GM18502 (cell line): ENCODE measurements around the gene SCGN.

Experiments
- ATAC-seq: cut with Tn5 transposase; IDR thresholded peaks from one replicate; pipeline ENCODE4 v1.9.1; 2021; ENCODE audit warnings: mild to moderate bottlenecking; ENCODE audit not compliant: unreplicated experiment, poor library complexity

SCGN gene

GRCh38 chr6:25639653-25640052 is 12.4 kb upstream of the SCGN start:
- no peak for ATAC-seq

- ATAC-seq = no peak
Measured at GRCh38 chr6:25640446-25640845, 11.6 kb upstream of the SCGN start.

- no peak for ATAC-seq
Measured at GRCh38 chr6:25640891-25641290, 11.1 kb upstream of the SCGN start.

GRCh38 chr6:25641377-25641776 is 10.6 kb upstream of the SCGN start:
- no peak for ATAC-seq

GRCh38 chr6:25641940-25642666 is 9.9 kb upstream of the SCGN start:
- no peak for ATAC-seq

- no peak for ATAC-seq
Measured at GRCh38 chr6:25642667-25643328, 9.2 kb upstream of the SCGN start.

- no peak for ATAC-seq
Measured at GRCh38 chr6:25645916-25646315, 6.1 kb upstream of the SCGN start.

- no peak for ATAC-seq
Measured at GRCh38 chr6:25649611-25650010, 2.4 kb upstream of the SCGN start.

GRCh38 chr6:25655723-25656122 is 3.7 kb downstream of the SCGN start:
- no peak for ATAC-seq

- no peak for ATAC-seq
Measured at GRCh38 chr6:25659633-25660368, 7.8 kb downstream of the SCGN start.

GRCh38 chr6:25660512-25660911 is 8.5 kb downstream of the SCGN start:
- ATAC-seq = no peak

GRCh38 chr6:25661129-25661779 is 9.2 kb downstream of the SCGN start:
- ATAC-seq = no peak

- ATAC-seq = no peak
Measured at GRCh38 chr6:25665455-25665854, 13.4 kb downstream of the SCGN start.

GRCh38 chr6:25669413-25669812 is 17.4 kb downstream of the SCGN start:
- ATAC-seq = no peak

- ATAC-seq = no peak
Measured at GRCh38 chr6:25670208-25670607, 18.2 kb downstream of the SCGN start.

- no peak for ATAC-seq
Measured at GRCh38 chr6:25670793-25671513, 18.9 kb downstream of the SCGN start.

GRCh38 chr6:25671652-25672051 is 19.6 kb downstream of the SCGN start:
- ATAC-seq = no peak

- ATAC-seq = no peak
Measured at GRCh38 chr6:25675167-25675566, 23.2 kb downstream of the SCGN start.

- no peak for ATAC-seq
Measured at GRCh38 chr6:25676775-25677174, 24.8 kb downstream of the SCGN start.

- no peak for ATAC-seq
Measured at GRCh38 chr6:25681848-25682247, 29.8 kb downstream of the SCGN start.
